Mesothelial cell of epicardium (in vitro differentiated cells): ENCODE results near the gene LATS1. TPM values are rescaled to one million over a fixed set of nuclear protein-coding genes. Genes with fewer than 3 reads are reported as not detected.

ENCODE experiments used
- DNase-seq, 2 experiments: peaks; one replicate each; pipeline ENCODE4 v3.0.0; 2021; ENCODE audit warnings: low spot score in 2 of 2; ENCODE audit not compliant: unreplicated experiment in 2 of 2
- H3K27ac Mint-ChIP-seq: 2 replicates; pipeline ENCODE4 v1.8.0; 2021; ENCODE audit warnings: mixed read lengths
- H3K27me3 Mint-ChIP-seq: 2 replicates; pipeline ENCODE4 v1.8.0; 2021; ENCODE audit warnings: low read depth, mixed read lengths
- H3K36me3 Mint-ChIP-seq: 2 replicates; pipeline ENCODE4 v1.8.0; 2021; ENCODE audit warnings: mixed read lengths
- H3K4me1 Mint-ChIP-seq: 2 replicates; pipeline ENCODE4 v1.8.0; 2021; ENCODE audit warnings: mixed read lengths
- H3K4me3 Mint-ChIP-seq: 2 replicates; pipeline ENCODE4 v1.8.0; 2021; ENCODE audit warnings: mild to moderate bottlenecking, moderate library complexity, mixed read lengths
- H3K9me3 Mint-ChIP-seq: 2 replicates; pipeline ENCODE4 v1.8.0; 2021; ENCODE audit warnings: mixed read lengths
- total RNA-seq: library from RNA; stranded (reverse); gene quantifications from 3 replicates; pipeline ENCODE4 v1.2.1, GENCODE V29; 2021
- TF ChIP-seq, protein P1 (sequence below): fragments of 200-600 bp; sonication (generic); IDR thresholded peaks from one replicate; pipeline ENCODE4 v1.5.0; 2021; ENCODE audit warnings: antibody characterized with exemption; ENCODE audit not compliant: unreplicated experiment

LATS1 gene
- total RNA-seq, 1 donor from 2014 or later = 39.4 TPM

DNA sequence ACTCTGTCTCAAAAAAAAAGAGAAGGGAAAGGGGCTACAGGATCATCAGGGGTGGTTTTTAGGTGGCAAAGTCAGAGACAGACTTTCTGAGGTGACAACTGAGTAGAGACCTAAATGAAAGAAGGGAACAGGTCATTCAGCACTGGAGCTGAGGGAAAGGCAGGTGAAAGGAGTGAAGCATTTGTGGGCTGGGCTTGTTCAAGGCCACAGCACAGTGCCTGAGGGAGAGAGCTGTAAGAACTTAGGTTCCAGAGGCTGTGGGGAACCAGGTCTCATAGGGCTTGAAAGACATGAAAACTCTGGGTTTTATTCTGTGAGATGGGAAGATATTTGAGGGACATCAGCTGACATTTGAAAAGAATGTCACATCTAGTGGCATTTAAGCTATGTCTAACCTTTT is 90.2 kb downstream of the LATS1 start:
- TF ChIP-seq, protein P1, sequence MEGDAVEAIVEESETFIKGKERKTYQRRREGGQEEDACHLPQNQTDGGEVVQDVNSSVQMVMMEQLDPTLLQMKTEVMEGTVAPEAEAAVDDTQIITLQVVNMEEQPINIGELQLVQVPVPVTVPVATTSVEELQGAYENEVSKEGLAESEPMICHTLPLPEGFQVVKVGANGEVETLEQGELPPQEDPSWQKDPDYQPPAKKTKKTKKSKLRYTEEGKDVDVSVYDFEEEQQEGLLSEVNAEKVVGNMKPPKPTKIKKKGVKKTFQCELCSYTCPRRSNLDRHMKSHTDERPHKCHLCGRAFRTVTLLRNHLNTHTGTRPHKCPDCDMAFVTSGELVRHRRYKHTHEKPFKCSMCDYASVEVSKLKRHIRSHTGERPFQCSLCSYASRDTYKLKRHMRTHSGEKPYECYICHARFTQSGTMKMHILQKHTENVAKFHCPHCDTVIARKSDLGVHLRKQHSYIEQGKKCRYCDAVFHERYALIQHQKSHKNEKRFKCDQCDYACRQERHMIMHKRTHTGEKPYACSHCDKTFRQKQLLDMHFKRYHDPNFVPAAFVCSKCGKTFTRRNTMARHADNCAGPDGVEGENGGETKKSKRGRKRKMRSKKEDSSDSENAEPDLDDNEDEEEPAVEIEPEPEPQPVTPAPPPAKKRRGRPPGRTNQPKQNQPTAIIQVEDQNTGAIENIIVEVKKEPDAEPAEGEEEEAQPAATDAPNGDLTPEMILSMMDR = no peak
- H3K27ac Mint-ChIP-seq = no peak overlapping the region
- no peak for DNase-seq

DNA sequence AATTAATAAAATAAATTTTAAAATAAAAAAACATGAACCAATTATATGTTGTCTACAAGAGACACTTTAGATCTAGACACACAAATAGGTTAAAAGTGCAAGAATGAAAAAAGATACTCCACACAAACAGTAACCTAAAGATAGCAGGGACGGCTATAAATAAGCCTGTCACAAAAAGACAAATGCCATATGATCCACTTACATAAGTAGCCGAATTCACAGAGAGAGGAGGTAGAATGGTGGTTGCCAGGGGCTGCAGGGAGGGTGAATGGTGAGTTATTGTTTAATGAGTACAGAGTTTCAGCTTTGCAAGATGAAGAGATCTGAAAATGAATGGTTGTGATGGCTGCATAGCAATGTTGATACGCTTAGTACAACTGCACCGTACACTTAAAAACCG is 102.1 kb downstream of the LATS1 start:
- no peak overlapping the region for H3K27ac Mint-ChIP-seq
- DNase-seq = no peak
- peaks cover 47% of the 10 kb centered on the region for H3K36me3 Mint-ChIP-seq
- H3K4me3 Mint-ChIP-seq = no peak overlapping the region
- TF ChIP-seq, protein P1 = no peak
- H3K27me3 Mint-ChIP-seq = no peaks in the 10 kb centered on the region
- peaks cover 14% of the 10 kb centered on the region for H3K9me3 Mint-ChIP-seq
- no peaks in the 10 kb centered on the region for H3K4me1 Mint-ChIP-seq

More for the DNA sequence above, 90.2 kb downstream of the LATS1 start:
- Mint-ChIP-seq H3K4me3 (no peak overlapping the region), H3K9me3 (no peaks in the 10 kb centered on the region), H3K4me1 (no peaks in the 10 kb centered on the region), H3K27me3 (no peaks in the 10 kb centered on the region), H3K36me3 (peaks cover 33% of the 10 kb centered on the region)

DNA sequence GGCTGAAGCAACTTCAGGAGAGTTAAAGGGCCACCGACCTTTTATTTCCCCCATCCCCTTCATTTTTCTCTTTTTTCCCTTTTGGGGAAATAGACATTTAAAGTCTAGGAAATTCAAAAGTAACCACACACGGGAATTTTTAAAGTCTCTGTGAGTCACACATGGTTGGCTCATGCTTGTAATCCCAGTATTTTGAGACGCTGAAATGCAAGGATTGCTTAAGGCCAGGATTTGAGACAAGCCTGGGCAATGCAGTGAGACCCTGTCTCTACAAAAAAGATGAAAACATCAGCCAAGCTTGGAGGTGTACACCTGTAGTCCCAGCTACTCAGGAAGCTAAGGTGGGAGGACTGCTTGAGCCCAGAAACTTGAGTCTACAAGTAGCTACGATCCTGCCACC is 103.6 kb downstream of the LATS1 start:
- H3K4me3 Mint-ChIP-seq = no peak overlapping the region
- no peaks in the 10 kb centered on the region for H3K27me3 Mint-ChIP-seq
- H3K4me1 Mint-ChIP-seq = no peaks in the 10 kb centered on the region
- peaks cover 39% of the 10 kb centered on the region for H3K36me3 Mint-ChIP-seq
- no peak for DNase-seq
- TF ChIP-seq, protein P1 = no peak
- no peak overlapping the region for H3K27ac Mint-ChIP-seq
- peaks cover 9% of the 10 kb centered on the region for H3K9me3 Mint-ChIP-seq

DNA sequence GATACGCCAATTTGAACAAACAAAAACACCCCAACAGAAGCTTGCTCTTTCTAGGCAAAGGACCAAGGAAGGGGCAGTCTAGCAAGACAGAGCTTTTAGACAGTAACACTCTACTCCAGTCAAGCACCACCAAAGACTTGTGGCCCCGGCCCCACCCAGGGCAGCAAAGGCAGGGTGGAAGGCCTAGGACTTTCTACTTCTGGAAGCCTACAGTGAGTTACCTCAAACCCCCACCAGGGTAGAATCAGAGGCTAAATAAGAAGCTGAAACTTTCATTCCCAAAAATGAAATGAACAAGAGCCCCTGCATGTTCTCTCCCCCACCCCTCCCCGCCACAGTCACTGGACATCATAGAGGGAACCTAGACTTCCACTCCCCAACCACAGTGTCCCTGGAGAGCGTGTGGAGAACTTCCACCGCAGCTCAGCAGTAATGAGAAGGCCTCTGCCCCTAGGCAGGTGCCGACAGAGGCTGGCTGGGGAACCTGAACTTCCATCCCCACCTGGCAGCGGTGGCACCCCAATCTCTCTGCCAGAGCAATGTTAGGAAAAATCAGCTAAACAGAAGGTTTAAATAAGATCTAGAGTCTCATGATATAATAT is 109.4 kb downstream of the LATS1 start:
- no peak for DNase-seq
- H3K27me3 Mint-ChIP-seq = no peaks in the 10 kb centered on the region
- no peak overlapping the region for H3K4me3 Mint-ChIP-seq
- peaks cover 5% of the 10 kb centered on the region for H3K9me3 Mint-ChIP-seq
- H3K27ac Mint-ChIP-seq = no peak overlapping the region
- peaks cover 18% of the 10 kb centered on the region for H3K36me3 Mint-ChIP-seq
- H3K4me1 Mint-ChIP-seq = no peaks in the 10 kb centered on the region
- TF ChIP-seq, protein P1 = no peak

Other genes with a start within 250 kb of the LATS1 start
- 0.44 to 0.72 TPM (median 0.47 TPM) in 3 replicates for gene ZC3H12D, start 233.1 kb downstream of the LATS1 start, total RNA-seq
- 38.1 to 40.3 TPM (median 39.8 TPM) in 3 replicates for gene PPIL4, start 172.1 kb downstream of the LATS1 start, total RNA-seq
- 34.9 to 36.7 TPM (median 36.5 TPM) in 3 replicates for gene GINM1, start 151.7 kb downstream of the LATS1 start, total RNA-seq
- gene KATNA1, start 69.4 kb downstream of the LATS1 start, total RNA-seq = 18.8 to 20.3 TPM (median 19.1 TPM) in 3 replicates
- 38.8 to 41.0 TPM (median 40.2 TPM) in 3 replicates for gene NUP43, start 28.4 kb upstream of the LATS1 start, total RNA-seq
- gene PCMT1, start 31.6 kb upstream of the LATS1 start, total RNA-seq = 43.4 to 45.6 TPM (median 44.4 TPM) in 3 replicates
- gene LRP11, start 146.3 kb upstream of the LATS1 start, total RNA-seq = 17.2 to 17.9 TPM (median 17.8 TPM) in 3 replicates
- gene RAET1E, start 180.0 kb upstream of the LATS1 start, total RNA-seq = not detected in 3 replicates
- not detected in 3 replicates for gene RAET1G, start 205.0 kb upstream of the LATS1 start, total RNA-seq
- gene ULBP2, start 223.9 kb upstream of the LATS1 start, total RNA-seq = 0.23 to 0.42 TPM (median 0.24 TPM) in 3 replicates
- gene ULBP1, start 245.8 kb upstream of the LATS1 start, total RNA-seq = 0.07 to 0.11 TPM (median 0.11 TPM) in 3 replicates